Colon (tissue), 2 donors: ENCODE data around the gene GSTO2.

Source experiments
- FAIRE-seq: peaks from 2 replicates; lab custom pipeline; 2012; peaks lifted over from hg19 to GRCh38; lab: Jason Lieb, UNC
- donor health status: control.
- donor health status: control.

Gene GSTO2

GRCh38 chr10:104308439-104308903 is 39.5 kb downstream of the GSTO2 start:
- no peak for FAIRE-seq

GRCh38 chr10:104309980-104310978 is 41.3 kb downstream of the GSTO2 start:
- no peak for FAIRE-seq

GRCh38 chr10:104311184-104311720 is 42.3 kb downstream of the GSTO2 start:
- FAIRE-seq = no peak

- FAIRE-seq = no peak
Measured at GRCh38 chr10:104314591-104315485, 45.9 kb downstream of the GSTO2 start.

- FAIRE-seq = no peak
Measured at GRCh38 chr10:104315486-104315921, 46.5 kb downstream of the GSTO2 start.

DNA sequence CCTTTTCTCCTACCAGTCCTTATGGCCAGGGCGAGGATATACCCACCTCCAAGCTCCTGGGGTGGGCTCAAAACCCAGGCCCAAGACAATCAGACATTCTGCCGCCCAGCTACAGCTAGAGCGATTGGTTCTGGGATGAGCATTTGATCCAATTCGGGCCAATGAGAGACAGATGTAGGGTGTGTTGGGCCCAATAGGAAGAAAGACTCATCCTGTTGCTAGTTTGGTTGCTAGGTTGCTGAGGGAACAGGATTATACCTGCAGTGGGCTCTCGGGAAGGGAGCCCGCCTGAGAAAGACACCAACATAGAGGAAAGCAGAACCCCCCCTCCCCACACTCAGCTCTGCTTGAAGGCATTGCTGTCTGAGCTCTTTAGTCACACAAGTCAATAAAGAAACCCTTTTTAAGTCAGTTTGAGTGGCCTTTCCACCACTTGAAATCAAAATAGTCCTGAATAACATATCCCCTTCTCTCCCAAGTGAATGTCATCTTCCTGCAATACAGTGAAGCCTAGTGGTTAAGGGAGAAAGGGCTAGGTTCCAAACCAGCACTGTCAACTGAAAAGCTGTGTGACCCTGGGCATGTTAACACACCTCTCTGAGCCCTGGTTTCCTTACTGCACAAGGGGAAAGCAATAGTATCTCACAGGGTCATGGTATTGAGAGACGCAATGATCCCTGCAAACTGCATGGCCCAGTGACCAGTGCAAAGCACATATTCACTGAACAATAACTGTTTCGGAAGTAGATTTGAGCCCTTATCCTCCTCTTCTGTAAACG is 47.5 kb downstream of the GSTO2 start:
- FAIRE-seq = no peak

DNA sequence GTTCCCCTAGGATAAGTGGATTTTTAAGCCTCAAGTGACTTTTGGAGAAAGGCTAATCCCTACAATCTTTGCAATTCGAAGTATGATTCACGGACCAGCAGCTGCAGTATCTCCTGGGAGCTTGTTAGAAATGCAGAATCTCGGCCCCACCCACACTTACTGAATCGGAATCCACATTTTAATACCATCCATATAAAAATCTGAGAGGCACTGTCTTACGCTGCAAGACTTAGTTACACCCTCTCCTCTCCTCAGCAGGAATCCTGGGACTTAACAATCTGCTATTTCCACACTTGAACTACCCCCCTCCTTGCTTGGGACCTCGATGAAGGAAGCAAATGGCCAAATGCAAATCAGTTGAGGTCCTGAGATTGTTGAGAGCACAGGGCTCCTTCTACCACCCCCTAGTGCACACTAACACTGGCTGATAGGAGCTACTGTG is 48.3 kb downstream of the GSTO2 start:
- no peak for FAIRE-seq

- no peak for FAIRE-seq
Measured at GRCh38 chr10:104317726-104318299, 48.8 kb downstream of the GSTO2 start.

DNA sequence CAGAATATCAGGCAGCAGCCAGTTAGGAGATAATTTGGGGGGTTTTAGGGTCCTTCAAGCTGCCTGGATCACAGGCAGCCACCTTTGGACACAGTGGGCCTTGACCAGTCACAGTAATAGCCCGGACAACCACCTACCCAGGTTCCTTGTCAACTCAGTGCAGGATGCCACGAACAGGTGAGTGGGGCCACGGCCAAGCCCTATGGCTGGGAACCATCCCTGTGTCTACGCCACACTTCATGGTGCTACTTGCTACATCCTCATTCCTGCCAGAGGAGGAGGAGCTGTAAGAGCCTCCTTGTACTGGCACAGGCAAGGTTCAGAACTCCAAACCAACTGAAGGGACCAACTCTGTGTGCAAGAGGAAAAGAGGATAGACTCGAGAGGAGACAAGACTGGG is 49.3 kb downstream of the GSTO2 start:
- no peak for FAIRE-seq

DNA sequence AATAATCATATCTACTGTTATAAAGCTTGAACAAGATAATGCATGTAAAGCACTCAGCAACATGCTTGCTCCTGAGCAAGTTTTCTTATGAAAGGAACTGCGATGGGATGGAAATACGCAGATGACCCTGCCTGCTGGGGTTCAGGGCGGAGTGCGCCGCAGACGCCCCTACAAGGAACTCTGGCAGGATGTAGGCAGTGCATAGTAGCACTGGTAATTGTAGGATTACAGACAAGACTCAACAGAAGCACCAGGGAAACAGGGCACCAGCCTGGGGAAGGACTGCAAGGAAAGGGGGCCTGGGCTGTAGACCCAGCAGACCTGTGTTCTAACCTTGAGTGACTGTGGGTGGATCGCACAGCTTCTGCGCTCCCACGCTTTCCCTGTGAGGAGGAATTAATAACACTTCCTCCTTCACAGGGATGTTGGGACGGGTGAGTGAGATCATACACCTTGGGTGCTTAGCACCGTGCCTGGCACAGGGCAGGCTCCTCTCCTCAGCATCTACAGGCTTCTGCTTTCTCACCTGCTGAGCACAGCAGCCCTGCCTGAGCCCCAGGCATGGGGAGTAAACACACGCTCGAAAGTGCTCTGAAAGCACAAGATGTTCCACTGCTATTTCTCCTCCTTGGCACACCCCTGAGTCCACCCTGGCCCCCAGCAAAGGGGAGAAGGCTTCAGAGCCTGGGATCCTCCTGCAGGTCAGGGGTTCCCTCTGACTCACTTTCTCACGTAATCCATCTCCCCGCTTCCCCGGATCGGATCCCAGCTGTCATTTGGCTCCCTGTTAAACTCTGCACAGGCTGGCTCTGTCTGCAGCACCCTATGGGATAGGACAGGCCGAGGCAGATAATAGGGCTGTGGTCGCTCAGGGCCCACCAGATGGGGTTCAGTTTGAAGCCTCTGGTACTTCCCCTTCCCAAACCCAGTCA is 50.1 kb downstream of the GSTO2 start:
- no peak for FAIRE-seq

DNA sequence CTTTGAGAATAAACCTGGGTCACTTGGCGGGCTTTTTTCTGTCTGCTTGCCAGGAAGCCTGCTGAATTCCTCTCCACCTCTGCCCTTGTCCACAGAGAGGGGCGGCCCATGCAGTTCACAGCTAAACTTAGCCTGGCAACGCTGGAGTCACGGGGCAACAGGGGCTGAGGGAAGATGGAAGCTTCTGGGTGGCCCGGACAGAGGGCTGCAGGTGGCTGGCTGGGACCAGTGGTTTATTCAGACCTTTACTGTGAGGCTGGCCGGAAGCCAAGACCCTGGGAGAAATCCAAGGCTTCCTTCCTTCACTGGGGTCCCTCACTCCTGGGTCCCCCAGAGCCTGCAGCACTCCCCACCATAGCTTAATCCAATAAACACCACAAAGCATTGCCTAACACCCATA is 52.2 kb downstream of the GSTO2 start:
- FAIRE-seq = no peak

DNA sequence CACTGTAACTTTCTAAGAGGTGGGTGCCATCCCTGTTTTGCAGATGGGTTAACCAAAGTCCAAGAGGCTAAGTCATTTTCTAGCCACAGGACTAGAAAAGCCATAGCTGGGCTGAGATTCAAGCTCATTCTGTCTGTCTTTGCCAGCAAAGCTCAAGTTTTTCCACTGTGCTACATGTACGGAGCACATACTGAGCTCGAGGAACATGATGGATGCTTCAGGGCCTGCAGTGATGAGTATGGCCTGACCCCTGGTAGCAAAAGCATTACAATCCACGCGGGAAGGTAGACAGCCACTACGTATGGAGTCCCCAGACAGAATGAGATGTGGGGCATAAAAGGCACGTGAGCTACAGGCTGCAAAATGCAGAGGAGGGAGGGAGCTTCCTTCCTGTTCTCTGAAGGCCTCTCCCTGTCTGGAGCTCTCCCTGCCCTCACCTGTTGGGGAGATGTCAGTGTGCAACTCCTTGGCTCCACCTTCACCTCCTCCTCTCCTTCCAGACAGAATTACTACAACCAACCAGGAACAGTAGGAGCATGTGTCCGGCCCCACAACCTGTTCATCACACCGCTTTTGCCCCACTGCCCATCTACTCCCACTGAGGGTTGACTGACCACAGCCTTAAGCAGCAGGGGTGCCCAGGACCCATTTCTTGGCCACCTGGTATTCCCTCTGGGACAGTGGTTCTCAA is 52.9 kb downstream of the GSTO2 start:
- no peak for FAIRE-seq

- FAIRE-seq = no peak
Measured at GRCh38 chr10:104322416-104322782, 53.4 kb downstream of the GSTO2 start.

DNA sequence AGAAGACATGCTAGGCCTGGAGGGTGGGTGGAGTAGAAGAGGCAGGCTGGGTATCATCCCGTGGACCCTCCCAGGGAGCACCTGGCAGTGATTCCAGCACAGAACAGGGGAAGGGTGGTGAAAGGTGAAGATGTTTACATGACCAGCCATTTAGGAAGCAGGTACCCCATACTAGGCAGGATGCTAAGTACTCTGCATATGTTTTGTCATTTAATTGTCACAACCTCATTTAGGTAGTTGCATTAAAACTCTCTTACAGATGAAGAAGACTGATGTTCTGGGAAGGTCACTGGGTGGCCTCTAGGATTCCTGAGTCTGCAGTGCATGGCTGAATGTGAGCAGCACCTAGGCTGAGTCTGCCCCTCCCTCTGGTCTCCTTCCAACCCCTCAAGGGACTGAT is 54.1 kb downstream of the GSTO2 start:
- no peak for FAIRE-seq

GRCh38 chr10:104323760-104324201 is 54.8 kb downstream of the GSTO2 start:
- no peak for FAIRE-seq

- FAIRE-seq = no peak
Measured at GRCh38 chr10:104324221-104324686, 55.3 kb downstream of the GSTO2 start.

DNA sequence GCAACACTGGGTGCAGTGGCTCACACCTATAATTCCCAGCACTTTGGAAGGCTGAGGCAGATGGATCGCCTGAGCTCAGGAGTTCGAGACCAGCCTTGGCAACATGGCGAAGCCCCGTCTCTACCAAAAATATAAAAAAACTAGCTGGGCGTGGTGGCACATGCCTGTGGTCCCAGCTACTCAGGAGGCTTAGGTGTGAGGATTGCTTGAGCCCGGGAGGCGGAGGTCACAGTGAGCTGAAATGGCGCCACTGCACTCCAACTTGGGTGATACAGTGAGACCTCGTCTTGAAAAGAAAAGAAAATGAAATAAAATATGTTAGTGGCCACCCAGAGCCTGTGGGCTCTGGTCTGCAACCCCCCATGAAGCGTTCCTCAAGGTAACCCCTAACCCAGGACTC is 55.9 kb downstream of the GSTO2 start:
- no peak for FAIRE-seq

DNA sequence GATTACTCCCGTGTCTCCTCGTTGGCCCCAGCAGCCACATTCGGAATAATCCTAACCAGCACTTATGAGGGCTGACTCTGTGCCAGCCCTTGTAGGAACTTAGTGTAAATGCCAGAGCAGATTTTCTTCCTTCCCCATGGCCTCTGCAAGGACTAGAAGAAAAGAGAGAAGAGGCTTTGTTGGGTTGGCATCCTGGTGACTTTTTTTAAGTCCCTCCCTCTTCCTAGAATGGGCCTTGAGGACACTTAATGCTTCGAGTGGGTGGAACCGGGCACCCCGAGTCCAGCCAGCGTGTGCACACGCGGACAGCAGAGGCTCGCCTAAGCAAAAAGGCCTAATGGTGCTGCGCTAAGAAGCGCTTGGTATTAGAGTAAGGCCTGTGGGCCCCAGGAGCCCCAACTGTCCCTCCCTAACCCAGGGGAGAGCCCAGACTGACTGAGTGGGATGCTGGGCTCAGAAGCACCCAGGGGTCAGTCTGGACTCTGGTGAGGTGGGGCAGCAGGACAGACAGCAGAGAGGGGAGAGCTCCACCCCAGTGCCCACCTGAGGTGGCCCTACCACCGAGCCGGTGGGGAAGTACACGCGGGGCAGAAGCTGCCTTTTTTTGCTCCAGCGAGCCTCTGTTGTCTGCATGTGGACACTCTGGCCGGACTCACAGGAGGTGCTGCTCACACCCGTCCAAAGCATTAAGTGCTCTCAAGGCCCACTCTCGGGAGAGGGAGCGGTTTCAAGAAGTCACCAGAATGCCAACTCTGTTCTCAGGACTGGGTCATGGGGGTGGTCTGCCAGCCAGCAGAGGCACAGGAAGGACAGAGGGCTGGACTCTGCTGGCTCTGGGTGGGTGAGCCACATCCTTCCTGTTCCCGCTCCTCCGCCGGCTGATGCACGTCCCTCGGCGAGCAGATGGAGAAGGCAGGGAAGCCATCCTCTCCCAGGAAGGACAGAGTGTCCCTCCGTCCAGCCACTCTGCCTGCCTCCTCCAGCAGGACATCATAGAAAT is 56.8 kb downstream of the GSTO2 start:
- no peak for FAIRE-seq
